Gastrocnemius medialis (tissue), 4 donors: ENCODE results near the gene DUT.

Experiments
- CTCF ChIP-seq, 5 experiments: fragments of 450-650 bp in 3 of 5; fragments of 200-600 bp in 2 of 5; sonication (generic) in 2 of 5; IDR thresholded peaks in 4 of 5; conservative IDR thresholded peaks in 1 of 5; 1 replicate in 4 of 5; 2 replicates in 1 of 5; pipeline ENCODE4 v1.5.1; 2016 to 2019; ENCODE audit warnings: antibody characterized with exemption in 5 of 5, mild to moderate bottlenecking in 3 of 5, moderate library complexity in 3 of 5
- POLR2A ChIP-seq, 2 donors: fragments of 450-650 bp; IDR thresholded peaks; one replicate each; pipeline ENCODE4 v1.6.1; 2017; ENCODE audit warnings: antibody characterized with exemption in 2 of 2, mild to moderate bottlenecking in 2 of 2, moderate library complexity in 2 of 2

DNA sequence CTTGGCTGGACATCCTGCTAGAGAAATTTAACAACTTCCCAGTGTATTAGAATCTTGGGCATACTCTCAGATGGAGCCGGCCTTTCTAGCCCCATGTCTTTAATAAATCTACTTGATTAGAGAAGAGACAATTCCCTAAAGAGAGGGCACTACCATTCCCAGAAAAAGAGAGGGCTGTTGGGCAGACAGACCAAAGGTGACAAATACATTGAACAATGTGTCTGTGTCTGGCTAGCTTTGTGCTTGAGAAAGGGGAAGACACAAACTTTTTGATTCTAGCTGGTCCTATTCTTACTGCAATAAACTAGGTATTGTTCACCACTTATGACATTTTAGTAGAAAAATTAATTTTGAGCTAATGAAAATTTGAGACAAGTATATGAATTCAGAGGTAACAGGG, 57.7 kb downstream of the DUT start:
- no peak for TF ChIP-seq CTCF (IDR thresholded peaks at IDR 0.05 in 4 of 5, conservative IDR thresholded peaks at IDR 0.05 in 1 of 5)
- no peak for TF ChIP-seq POLR2A (IDR thresholded peaks at IDR 0.05)
